ENCODE results near the gene HIC1.

HIC1 gene

DNA sequence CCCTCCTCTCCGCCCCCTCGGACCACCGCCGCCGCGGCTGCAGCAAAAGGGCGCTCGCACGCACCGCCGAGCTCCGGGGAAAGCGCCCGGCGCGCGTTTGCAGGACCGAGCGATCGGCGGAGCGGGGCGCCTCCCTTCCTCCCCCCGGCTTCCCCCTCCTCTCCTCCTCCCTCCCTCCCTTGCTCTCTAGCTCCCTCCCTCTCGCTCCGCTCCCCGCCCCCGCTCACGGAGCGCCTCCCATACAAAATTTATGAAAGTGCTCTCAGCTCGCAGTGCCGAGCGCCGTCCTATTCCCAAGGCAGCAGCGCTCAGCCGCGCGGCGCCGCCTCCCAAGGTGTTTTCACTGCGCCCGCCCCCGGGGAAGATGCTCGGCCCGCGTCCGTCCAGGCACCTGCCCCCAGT lies 29.7 kb upstream of the HIC1 start, which contains the start of gene RTN4RL1:
TSS of gene RTN4RL1 (minus strand) at position 115 of the 402 bp plus-strand sequence. CDS start 469 bp downstream, outside the sequence.
- DNase-seq (ENCODE audit: low spot score) = peak; percentile 82

DNA sequence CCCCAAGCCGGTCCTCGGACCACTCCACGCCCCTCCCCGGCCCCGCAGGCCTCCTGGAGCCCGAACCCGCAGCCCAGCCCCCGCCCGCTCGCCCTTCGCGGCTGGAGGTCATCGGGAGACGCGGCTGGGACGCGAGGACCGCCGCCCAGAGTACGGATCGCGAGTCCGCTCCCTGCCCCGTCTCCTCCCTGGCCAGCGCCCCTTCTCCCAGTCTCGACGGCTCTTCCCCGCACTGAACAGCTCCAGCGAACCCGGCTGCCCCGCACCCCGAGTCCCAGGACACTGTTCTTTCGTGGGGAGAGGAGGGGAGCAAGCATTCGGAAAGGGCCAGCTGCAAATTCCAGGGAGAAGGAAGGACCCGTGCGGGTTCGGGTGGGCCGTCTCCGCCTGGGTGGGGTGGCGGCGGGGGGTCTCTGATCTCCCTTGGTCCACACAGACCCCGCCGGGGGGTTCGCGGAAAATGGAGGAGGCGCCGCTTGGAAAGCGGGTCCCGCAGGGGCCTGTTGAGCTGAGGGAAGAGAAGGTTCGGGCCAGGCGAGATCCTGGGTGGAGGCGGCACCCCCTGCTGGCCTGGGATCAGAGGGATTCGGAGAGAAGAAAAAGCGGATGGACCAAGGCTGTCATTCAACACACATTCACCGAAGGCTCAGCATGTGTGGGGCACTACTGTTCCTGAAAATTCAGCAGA lies 29.1 kb upstream of the HIC1 start:
- DNase-seq (ENCODE audit: low spot score) = peak; percentile 74

DNA sequence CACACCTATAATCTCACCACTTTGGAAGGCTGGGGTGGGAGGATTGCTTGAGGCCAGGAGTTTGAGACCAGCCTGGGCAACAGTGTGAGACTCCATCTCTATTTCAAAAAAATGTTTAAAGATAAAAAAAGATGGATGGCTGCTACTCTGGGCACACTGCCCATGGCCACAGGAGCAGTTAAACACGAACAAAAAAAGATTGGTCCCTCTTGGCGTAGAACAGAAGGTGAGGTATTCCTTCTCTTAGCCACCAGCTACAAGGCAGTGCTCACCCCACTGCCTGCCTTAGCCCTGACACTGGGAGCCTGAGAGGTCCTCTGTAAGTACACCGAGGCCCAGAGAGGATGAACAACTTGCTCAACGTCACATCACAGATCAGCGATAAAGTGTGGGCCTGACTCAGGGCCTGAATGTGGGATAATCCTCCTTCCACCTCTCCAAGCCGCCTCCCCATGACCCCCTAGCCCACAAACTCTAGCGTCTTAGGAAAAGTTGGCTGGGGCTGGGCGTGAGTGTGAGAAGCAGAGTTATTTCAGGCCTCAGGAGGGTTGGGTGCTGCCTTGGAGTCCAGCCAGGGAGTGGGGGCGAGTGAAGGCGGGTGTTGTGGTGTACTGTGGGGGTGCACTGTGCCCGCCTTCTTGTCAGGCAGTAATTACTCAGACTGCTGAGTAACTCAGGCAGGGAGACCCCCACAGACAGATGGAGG lies 27.2 kb upstream of the HIC1 start:
- no peak for DNase-seq (ENCODE audit: low spot score)

- no peak for DNase-seq (ENCODE audit: low spot score)
Observed at GRCh38 chr17:2028234-2028614, 26.7 kb upstream of the HIC1 start.

DNA sequence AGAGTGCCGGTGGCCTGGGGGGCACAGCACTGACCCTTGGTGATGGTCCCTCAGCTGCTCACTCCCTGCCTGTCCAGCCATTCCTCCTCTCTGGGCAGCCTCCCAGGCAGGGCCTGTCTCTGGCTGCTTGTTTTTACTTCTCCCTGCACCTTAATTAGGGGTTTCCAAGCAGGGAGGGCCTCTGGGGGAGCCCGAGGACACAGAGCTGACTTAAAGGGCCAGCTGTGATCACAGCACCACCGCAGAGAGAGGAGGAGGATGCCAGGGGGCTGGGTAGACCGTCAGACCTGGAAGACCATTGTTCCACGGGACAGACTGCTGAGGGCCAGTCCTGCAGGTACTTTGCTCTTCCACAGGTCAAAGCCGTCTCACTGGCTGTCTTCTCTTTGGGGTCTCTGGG lies 26.2 kb upstream of the HIC1 start:
- DNase-seq (ENCODE audit: low spot score) = no peak

DNA sequence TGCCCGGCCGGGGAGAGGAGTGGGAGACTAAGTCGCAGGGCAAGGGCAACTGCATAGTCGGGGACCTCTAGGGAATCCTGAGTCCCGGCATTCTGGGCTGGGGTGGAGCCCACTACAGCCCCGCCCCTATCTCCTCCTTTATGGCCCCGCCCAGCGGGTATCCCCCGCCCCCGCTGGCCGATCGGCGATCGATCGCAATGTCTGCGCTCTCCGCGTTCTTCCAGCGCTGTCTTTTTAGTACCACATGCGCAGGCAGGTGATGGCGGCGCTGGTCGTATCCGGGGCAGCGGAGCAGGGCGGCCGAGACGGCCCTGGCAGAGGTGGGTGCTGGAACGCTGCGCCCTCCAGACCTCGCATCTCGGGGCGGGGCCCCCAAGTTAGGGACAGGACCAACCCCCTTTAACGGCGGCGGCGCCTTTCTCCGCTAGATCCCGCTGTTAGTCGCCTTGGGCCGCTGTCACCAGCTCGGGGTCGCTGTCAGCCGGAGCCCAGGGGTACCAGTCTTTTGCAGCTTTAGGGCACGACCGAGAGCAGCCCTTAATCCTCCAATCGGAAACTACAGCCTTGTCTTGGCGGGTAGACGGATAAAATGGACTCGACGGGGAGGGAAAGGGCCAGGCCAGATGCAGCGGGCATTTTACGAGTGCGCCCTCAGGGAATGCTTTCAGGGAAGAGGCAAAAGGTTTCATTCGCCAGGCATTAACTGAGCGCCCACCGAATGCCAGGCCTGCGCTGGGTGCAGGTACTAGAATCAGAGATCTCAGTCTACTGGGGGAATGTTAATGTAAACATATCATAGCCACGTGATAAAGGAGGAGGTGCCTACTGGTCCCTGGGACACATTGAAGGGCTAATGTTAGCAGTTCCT lies 24.8 kb upstream of the HIC1 start, which contains the start of gene DPH1:
TSS of gene DPH1 (plus strand) at position 243 of the 868 bp plus-strand sequence. CDS start at position 260, 17 bp downstream.
- peak; percentile 92 for DNase-seq (ENCODE audit: low spot score)

DNA sequence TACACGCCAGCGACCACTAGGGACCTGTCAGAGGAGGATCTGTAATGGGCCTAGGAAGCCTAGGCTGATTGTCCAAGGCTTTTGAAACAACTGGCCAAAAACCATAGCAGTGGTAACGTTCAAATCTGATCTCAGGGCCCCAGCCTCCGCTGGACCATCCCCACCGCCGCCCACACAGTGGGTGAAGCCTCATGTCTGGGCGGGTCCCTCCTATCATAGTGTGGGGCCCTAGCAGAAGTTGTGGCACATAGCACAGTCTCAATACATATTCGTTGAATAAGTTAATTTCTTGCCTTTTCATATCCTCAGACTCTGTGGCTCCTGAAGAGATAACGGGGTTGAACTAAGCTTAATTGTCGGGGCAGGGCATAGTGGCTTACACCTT lies 24.1 kb upstream of the HIC1 start:
- DNase-seq (ENCODE audit: low spot score) = no peak

GRCh38 chr17:2033153-2033552 lies 21.8 kb upstream of the HIC1 start:
- DNase-seq (ENCODE audit: low spot score) = no peak

DNA sequence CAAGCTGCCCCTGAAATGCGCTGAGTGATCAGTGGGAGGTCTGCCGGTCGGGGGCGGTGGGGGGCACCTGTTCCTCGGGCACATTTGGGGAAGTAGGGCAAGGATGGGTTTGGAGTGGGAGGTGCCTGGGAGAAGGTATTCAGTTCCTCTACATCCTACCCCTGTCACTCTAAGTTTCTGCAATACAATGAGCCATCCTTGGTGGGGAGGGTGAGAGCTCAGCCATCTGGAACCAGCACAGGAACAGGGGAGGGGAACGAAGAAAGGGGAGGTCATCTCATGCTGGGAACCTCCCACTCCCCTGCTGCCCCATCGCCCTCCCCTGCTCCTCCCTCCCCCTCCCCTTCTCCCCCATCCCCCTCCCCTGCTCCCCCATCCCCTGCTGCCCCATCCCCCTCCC lies 20.7 kb upstream of the HIC1 start:
- DNase-seq (ENCODE audit: low spot score) = no peak

GRCh38 chr17:2034806-2035540 lies 19.9 kb upstream of the HIC1 start:
- no peak for DNase-seq (ENCODE audit: low spot score)

DNA sequence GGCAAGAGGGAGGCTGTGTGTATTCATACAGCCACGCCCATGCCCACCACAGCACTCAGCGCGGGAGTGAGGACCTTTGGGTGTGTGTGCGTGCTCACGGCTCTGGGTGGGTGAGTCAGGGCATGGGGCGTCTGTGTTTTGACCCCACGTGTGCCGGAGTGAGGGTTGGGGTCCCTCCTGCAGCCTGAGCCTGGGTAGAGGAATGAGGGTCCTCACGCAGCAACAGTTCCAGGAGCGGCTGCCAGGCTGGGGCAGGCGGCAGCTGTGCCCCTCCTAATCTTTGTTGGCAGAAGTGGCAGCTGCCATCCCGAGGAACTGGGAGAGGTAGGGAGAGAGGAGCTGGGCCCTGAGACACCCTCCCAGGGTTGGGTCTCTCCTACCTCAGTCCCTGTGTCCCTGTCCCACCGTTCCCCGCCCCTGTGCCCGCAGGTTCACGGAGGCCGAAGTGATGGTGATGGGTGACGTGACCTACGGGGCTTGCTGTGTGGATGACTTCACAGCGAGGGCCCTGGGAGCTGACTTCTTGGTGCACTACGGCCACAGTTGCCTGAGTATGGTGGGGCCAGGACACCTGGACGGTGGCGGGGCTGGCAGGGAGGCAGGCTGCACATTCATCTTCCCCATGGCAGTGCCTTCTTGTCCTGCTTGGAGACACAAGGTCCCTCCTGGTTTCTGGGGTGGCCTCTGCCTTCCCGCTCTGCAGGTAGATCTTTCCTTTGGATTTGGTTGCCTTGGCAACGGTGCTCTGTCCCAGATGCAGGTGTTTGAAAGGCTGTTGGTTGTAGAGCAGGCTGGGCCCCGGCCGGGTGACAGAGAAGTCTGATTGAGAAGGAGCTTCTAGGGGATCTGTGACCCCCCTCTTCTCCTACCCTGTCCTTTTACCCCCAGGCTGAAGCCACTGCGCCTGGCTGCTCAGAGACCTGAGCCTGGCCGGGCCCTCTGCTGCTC lies 19.1 kb upstream of the HIC1 start:
- no peak for DNase-seq (ENCODE audit: low spot score)

GRCh38 chr17:2037155-2037554 lies 17.7 kb upstream of the HIC1 start:
- no peak for DNase-seq (ENCODE audit: low spot score)

GRCh38 chr17:2040219-2040827 lies 14.6 kb upstream of the HIC1 start:
- DNase-seq (ENCODE audit: low spot score) = no peak

DNA sequence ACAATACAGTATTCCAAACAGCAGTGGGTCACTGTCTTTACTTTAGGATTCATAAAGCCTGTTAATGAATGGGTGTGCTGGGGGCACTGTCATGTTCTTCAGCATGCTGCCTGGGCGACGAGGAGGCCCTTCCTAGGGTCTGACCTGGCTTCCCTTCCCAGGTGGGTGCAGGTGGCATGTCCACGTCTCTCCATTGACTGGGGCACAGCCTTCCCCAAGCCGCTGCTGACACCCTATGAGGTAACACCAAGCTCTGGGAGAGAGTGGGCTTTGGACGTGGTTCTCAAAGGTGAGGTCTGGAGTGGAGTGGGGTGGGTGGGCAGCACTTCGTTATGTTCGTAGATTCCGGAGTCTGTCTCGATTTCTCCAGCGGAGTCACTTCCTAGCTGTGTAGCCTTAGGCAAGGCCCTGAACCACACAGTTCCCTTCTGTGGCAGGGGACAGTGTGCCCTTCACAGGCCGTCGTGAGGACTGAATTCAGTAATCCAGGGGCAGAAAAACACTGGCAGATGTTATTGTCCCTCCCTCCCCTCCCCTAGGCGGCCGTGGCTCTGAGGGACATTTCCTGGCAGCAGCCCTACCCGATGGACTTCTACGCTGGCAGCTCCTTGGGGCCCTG lies 13.9 kb upstream of the HIC1 start:
- no peak for DNase-seq (ENCODE audit: low spot score)

DNA sequence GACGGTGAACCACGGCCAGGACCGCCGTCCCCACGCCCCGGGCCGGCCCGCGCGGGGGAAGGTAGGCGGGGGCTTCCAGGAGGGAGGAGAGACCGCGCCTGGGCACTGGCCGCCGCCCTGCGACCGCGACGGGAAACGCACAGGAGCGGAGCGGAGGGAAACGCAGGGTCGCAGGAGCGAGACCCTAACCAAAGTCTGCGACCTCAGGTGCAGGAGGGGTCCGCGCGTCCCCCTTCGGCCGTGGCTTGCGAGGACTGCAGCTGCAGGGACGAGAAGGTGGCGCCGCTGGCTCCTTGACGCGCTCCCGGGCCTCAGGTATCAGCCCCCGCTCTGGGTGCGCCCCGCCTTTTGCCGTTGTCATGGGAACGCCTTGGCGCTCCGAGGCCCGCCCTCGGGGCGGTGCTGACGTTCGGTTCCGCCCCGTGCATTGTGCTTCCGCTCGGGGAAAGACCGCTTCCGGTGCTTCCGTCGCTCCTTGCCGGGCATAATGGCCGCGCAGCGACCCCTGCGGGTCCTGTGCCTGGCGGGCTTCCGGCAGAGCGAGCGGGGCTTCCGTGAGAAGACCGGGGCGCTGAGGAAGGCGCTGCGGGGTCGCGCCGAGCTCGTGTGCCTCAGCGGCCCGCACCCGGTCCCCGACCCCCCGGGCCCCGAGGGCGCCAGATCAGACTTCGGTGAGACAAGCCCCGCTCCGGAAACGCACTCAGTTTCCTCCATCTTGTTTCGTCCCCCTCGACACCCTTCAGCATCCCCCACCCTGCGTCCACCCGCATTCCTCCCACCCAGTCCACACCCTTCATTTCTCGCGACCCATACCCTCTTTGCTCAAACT lies 13.1 kb upstream of the HIC1 start, which contains the start of gene OVCA2:
TSS of gene OVCA2 (plus strand) at position 462 of the 829 bp plus-strand sequence. CDS start at position 488, 26 bp downstream.
- peak; percentile 97 for DNase-seq (ENCODE audit: low spot score)

DNA sequence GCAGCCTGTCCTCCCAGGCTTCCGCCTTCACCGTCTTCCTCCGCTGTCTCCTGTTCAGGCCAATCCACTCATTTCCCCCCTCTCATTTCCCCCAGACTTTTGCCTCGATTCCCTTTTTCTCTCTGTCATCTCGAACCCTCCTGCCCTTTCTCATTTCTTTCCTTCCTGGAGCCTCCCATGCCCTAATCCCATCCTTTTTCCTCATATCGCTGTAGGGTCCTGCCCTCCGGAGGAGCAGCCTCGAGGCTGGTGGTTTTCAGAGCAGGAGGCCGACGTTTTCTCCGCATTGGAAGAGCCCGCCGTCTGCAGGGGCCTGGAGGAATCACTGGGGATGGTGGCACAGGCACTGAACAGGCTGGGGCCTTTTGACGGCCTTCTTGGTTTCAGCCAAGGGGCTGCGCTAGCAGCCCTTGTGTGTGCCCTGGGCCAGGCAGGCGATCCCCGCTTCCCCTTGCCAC lies 12.5 kb upstream of the HIC1 start:
- no peak for DNase-seq (ENCODE audit: low spot score)

- DNase-seq (ENCODE audit: low spot score) = no peak
Observed at GRCh38 chr17:2042933-2043332, 12.0 kb upstream of the HIC1 start.

GRCh38 chr17:2043785-2044184 lies 11.1 kb upstream of the HIC1 start:
- no peak for DNase-seq (ENCODE audit: low spot score)

Data from Ammon's horn (tissue), 1 donor.